HAP-1 (cell line): ENCODE results near the gene SPEN.

ENCODE experiments used
- DNase-seq, 2 experiments: peaks; one replicate each; pipeline ENCODE4 v3.0.0-alpha.2; 2016 to 2020; ENCODE audit warnings: low spot score in 2 of 2
- H3K27me3 ChIP-seq: fragments of 250-450 bp; sonication (Bioruptor Pico); 2 replicates; pipeline ENCODE4 v1.5.1; 2020; ENCODE audit warnings: low read depth, mild to moderate bottlenecking, moderate library complexity
- H3K36me3 ChIP-seq: fragments of 250-450 bp; sonication (Bioruptor Pico); replicated peaks from 2 replicates; pipeline ENCODE4 v1.5.1; 2020; ENCODE audit warnings: mild to moderate bottlenecking
- H3K4me1 ChIP-seq: fragments of 250-450 bp; sonication (Bioruptor Pico); 2 replicates; pipeline ENCODE4 v1.5.1; 2020; ENCODE audit warnings: mild to moderate bottlenecking
- H3K4me3 ChIP-seq: fragments of 250-450 bp; sonication (Bioruptor Pico); 2 replicates; pipeline ENCODE4 v1.5.1; 2020; ENCODE audit warnings: mild to moderate bottlenecking, moderate library complexity
- H3K9me3 ChIP-seq: fragments of 250-450 bp; sonication (Bioruptor Pico); 2 replicates; pipeline ENCODE4 v1.5.1; 2020; ENCODE audit warnings: mild to moderate bottlenecking, moderate library complexity
- in situ Hi-C: fragments of 300-500 bp; cut with MboI; formaldehyde crosslinking; loops from 3 replicates; pipeline ENCODE4 v1.14.3; 2020; ENCODE audit warnings: low sequenced_read_pairs, inconsistent platforms, mixed read lengths

SPEN gene

GRCh38 chr1:15935056-15935950 lies 87.8 kb downstream of the SPEN start:
- H3K9me3 ChIP-seq = no peaks in the 10 kb centered on the region
- no peak overlapping the region for H3K4me3 ChIP-seq
- H3K27me3 ChIP-seq = no peaks in the 10 kb centered on the region
- DNase-seq = no peak
- in situ Hi-C loops = no loop called here
- H3K4me1 ChIP-seq = no peaks in the 10 kb centered on the region
- peaks cover 85% of the 10 kb centered on the region for H3K36me3 ChIP-seq

DNA sequence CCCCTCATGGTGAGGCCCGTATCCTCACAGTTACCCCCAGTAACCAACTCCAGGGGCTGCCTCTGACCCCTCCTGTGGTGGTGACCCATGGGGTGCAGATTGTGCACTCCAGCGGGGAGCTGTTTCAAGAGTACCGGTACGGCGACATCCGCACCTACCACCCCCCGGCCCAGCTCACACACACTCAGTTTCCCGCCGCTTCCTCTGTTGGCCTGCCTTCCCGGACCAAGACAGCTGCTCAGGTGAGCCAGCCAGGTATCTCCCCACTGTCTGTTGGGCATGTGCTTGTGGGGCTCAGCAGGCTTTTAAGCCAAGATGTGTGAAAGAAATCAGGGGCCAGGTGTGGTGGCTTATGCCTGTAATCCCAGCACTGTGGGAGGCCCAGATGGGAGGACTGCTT lies 88.5 kb downstream of the SPEN start:
- DNase-seq = no peak
- Histone ChIP-seq H3K27me3 (no peaks in the 10 kb centered on the region), H3K4me3 (no peak overlapping the region), H3K4me1 (no peaks in the 10 kb centered on the region), H3K9me3 (no peaks in the 10 kb centered on the region), H3K36me3 (peaks cover 85% of the 10 kb centered on the region)
- in situ Hi-C loops = no loop called here

- Histone ChIP-seq H3K36me3 (peaks cover 83% of the 10 kb centered on the region), H3K4me3 (no peak overlapping the region), H3K9me3 (no peaks in the 10 kb centered on the region), H3K27me3 (no peaks in the 10 kb centered on the region), H3K4me1 (no peaks in the 10 kb centered on the region)
- in situ Hi-C loops = no loop called here
- no peak for DNase-seq
These were observed 89.6 kb downstream of the SPEN start for GRCh38 chr1:15937146-15937545.

GRCh38 chr1:15937706-15938168 lies 90.2 kb downstream of the SPEN start:
- Histone ChIP-seq H3K4me3 (no peak overlapping the region), H3K36me3 (peaks cover 83% of the 10 kb centered on the region), H3K4me1 (no peaks in the 10 kb centered on the region), H3K27me3 (no peaks in the 10 kb centered on the region), H3K9me3 (no peaks in the 10 kb centered on the region)
- in situ Hi-C loops = no loop called here
- no peak for DNase-seq

DNA sequence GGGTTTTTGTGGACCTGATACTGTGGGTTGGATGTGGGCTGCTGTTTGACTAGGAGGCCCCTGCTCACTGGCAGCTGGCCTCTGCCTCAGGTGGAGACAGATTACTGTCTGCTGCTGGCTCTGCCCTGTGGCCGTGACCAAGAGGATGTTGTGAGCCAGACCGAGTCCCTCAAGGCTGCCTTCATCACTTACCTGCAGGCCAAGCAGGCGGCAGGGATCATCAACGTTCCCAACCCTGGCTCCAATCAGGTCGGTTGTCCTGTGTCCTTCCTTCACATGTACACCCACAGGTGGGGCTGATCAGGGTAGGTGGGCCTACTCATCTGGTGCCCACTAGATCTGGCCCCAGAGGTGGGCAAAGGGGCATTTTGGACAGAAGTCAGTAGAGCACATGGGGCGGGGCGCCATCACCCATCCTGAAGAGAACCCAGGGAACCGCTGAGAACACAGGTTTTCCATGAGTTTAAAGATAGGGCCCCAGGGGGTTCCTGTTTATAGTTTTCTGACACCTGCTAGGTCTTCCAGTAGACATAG lies 91.2 kb downstream of the SPEN start:
- Histone ChIP-seq H3K4me1 (no peaks in the 10 kb centered on the region), H3K9me3 (no peaks in the 10 kb centered on the region), H3K27me3 (no peaks in the 10 kb centered on the region), H3K36me3 (peaks cover 84% of the 10 kb centered on the region), H3K4me3 (no peak overlapping the region)
- in situ Hi-C loops = no loop called here
- DNase-seq = no peak

DNA sequence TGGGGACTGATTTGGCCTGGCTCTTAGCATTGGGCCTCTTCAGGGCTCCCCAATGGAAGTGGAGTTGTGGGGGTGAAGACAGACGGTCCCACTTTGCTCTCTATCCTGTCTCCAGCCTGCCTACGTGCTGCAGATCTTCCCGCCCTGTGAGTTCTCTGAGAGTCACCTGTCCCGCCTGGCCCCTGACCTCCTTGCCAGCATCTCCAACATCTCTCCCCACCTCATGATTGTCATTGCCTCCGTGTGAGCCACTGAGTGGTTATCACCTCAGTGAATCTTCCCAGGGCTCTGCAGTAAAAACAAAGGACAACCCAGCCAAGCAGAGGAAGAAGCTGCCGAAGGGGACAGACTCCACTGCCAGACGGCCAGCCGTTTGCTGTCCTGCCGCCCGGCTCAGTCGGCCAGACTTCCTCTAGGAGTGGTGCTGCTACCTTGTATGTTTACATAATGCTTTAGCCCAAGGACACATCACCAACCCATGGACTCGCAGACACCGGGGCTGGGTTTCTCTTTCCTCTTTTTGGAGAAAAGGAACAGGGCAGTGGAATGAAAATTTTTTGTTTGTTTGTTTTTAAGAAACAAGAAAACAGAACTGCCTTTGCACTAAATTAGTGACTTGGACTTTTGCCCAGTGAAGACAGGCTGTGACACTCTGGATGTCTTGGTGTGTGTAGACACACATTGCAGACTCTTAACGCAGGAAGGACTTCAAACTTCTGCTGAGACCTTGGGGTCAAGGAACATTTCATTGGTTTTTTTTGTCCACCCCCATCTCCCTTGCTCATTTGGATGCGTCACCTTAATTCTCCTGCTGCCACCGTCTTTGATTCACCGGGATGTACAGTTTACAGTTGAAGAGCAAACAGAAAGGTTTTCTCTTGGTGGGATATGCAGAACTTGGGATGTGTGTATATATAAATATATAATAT lies 91.9 kb downstream of the SPEN start:
- peaks cover 82% of the 10 kb centered on the region for H3K36me3 ChIP-seq
- no peaks in the 10 kb centered on the region for H3K4me1 ChIP-seq
- no peaks in the 10 kb centered on the region for H3K9me3 ChIP-seq
- H3K4me3 ChIP-seq = no peak overlapping the region
- H3K27me3 ChIP-seq = no peaks in the 10 kb centered on the region
- in situ Hi-C loops = no loop called here
- no peak for DNase-seq

DNA sequence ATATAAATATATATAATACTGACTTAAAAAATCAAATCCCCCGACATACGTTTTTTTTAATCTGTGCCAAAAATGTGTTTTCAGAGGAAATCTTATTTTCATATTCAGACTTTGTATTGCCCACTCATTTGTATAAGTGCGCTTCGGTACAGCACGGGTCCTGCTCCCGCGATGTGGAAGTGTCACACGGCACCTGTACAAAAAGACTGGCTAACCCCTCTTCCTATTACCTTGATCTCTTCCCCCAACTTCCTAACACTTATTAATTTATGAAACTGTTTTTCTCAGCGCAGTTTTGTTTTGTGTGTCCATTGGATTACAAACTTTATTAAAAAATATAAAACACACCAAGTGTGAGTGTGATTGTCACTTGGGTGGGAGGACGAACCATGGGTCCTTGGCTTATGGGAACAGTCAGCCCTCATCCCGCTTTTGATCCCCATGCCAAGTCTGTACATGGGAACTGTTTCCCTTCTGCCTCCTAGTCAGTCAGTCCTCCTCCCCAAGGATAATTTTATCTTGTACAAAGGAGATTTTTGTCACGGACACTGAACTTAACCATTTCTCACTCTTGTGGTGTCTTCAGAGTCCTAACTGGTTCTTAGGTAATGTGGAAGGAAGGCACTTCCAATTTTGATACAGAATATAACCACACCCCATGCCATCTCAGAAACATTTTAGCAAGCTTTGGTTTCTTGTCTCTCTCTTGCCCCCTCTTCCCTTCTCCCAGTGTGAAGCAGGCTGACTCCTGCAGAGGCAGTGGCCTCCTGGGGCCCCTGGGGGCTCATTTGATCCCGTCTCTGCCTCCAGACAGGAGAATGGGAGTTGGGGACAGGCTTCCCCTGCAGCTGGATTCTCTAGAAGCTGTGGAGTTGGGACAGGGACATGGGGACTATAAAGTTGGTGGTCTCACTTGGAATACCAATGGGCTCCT lies 92.9 kb downstream of the SPEN start:
- H3K27me3 ChIP-seq = no peaks in the 10 kb centered on the region
- H3K9me3 ChIP-seq = no peaks in the 10 kb centered on the region
- no peak for DNase-seq
- no peak overlapping the region for H3K4me3 ChIP-seq
- H3K4me1 ChIP-seq = no peaks in the 10 kb centered on the region
- peaks cover 75% of the 10 kb centered on the region for H3K36me3 ChIP-seq
- in situ Hi-C loops = no loop called here

DNA sequence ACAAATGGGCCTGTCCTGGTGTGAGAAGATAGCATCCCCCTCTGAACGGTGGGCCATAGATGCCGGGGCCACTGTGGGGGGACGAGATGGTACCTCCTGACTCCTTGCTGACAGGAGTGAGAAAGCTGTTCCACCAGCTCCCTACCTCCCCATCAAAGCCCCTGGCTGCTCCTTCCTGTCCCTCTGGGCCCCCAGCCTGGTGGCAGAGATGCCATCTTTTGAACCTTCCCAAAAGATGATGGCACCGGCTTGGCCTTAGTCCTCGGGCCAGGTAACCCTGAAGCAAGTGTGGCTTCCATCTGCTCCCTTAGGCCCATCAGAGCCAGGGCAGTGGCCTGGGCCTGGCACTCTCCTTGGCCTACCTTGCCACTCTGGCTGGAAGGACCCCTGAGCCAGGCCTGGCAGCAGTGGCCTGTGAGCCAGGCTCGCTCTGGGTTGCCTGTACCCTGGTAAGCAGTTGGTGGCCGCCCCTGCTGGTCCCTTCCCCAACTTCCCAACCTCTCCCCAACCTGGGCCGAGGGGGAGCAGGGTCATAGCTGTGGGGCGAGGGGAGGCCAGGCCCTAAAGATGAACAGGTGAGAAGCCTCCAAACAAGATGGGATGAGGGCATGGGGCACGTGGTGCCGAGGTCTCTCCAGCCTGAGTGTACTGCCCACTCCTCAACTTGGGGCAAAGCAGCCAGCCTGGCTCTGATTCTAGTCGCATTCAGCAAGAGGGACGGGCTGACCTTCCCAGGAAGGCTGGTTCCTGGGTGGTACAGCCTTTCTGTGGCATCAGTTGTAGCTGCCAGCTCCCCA lies 93.7 kb downstream of the SPEN start:
- H3K36me3 ChIP-seq = peaks cover 78% of the 10 kb centered on the region
- in situ Hi-C loops = no loop called here
- no peaks in the 10 kb centered on the region for H3K9me3 ChIP-seq
- H3K4me1 ChIP-seq = no peaks in the 10 kb centered on the region
- no peak for DNase-seq
- H3K4me3 ChIP-seq = no peak overlapping the region
- no peaks in the 10 kb centered on the region for H3K27me3 ChIP-seq

DNA sequence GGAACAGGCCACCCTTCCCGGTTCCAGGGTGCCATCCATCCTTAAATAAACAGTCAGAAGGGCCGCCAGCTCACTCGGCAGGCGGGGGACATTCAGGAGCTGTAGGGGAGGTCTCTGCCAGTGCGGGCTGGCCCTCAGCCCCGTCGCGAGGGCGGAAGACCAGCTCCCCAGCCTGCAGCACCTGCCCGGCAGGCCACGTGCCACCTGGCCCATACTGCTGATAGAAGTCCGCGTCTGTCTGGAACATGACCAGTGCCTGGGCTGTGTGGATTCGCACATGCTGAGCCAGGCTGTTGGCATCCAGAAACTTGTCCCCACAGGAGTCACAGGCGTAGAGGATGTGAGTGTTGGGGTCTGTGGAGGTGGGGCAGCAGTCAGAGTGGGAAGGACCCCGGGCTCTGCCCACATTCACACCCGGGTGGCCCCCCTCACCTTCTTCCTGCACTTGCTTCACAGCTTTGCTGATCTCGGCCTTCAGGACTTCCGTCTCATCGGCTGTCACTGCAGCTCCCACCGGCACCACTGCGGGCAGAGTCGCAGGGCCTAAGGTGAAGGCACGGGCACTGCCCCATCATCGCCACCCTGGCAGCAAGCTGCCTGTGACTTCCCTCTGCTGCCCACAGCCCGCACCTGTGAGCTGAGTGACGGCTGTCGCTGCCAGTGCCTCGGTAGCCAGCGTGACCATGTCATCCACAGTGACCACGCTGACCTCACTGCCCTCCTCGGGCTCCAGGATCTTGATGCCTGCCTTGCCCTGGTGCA lies 94.6 kb downstream of the SPEN start:
- Histone ChIP-seq H3K9me3 (no peaks in the 10 kb centered on the region), H3K36me3 (peaks cover 74% of the 10 kb centered on the region), H3K4me3 (no peak overlapping the region), H3K27me3 (no peaks in the 10 kb centered on the region), H3K4me1 (no peaks in the 10 kb centered on the region)
- no peak for DNase-seq
- in situ Hi-C loops = no loop called here

DNA sequence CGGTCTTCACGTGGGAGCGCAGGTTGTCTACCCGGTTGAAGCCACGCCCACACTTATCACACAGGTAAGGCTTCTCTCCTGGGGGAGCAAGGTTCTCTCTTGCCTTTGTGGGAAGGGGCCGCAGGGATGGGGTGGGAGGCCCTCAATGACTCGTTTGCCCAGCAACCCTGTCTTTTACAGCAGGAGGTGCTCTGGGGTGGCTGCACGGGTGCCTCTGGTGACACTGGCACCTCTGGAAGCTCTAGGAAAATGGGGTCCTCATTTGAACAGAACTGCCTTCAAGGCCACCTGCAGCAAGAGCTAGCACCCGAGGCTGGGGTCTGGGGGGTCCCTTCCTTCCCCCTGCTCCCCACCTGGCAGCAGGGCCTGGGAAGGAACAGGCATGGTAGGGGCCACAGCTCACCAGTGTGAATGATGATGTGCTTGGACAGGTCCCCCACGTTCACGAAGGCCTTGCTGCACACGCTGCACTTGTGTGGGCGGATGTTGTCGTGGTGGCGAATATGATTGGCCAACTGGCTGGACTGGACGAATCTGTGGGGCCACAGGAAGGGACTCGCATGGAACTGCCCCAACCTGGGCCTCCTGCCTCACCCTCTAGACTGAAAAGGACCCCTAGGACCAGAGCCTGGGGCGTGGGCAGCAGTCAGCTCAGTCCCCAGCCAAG lies 95.3 kb downstream of the SPEN start:
- peaks cover 68% of the 10 kb centered on the region for H3K36me3 ChIP-seq
- no peaks in the 10 kb centered on the region for H3K9me3 ChIP-seq
- in situ Hi-C loops = no loop called here
- no peak overlapping the region for H3K4me3 ChIP-seq
- DNase-seq = no peak
- H3K27me3 ChIP-seq = no peaks in the 10 kb centered on the region
- H3K4me1 ChIP-seq = no peaks in the 10 kb centered on the region

GRCh38 chr1:15943328-15943991 lies 96.0 kb downstream of the SPEN start:
- H3K36me3 ChIP-seq = peaks cover 70% of the 10 kb centered on the region
- no peaks in the 10 kb centered on the region for H3K9me3 ChIP-seq
- no peak overlapping the region for H3K4me3 ChIP-seq
- H3K4me1 ChIP-seq = no peaks in the 10 kb centered on the region
- no peak for DNase-seq
- H3K27me3 ChIP-seq = no peaks in the 10 kb centered on the region
- in situ Hi-C loops = no loop called here
